HG02981 (cell line): ENCODE measurements around the gene GADD45A.
"Not testable (repeated sequence)": the region's sequence is repeated elsewhere in the genome, so short reads cannot be mapped to it uniquely, and the experiment has no call there.

Experiments
- ATAC-seq: cut with Tn5 transposase; IDR thresholded peaks from one replicate; pipeline ENCODE4 v1.9.1; 2021; ENCODE audit warnings: mild to moderate bottlenecking, moderate library complexity; ENCODE audit not compliant: unreplicated experiment

Gene GADD45A

GRCh38 chr1:67717876-67718275 lies 32.9 kb downstream of the GADD45A start:
- no peak for ATAC-seq

- ATAC-seq, result no peak
Observed at GRCh38 chr1:67719329-67720196, 34.6 kb downstream of the GADD45A start.

- ATAC-seq, result no peak
Observed at GRCh38 chr1:67721112-67721511, 36.1 kb downstream of the GADD45A start.

- no peak for ATAC-seq
Observed at GRCh38 chr1:67721650-67722291, 36.8 kb downstream of the GADD45A start.

- ATAC-seq, result no peak
Observed at GRCh38 chr1:67722292-67722944, 37.4 kb downstream of the GADD45A start.

GRCh38 chr1:67723126-67723525 lies 38.1 kb downstream of the GADD45A start:
- ATAC-seq, result no peak

- peak; percentile 72 for ATAC-seq
Observed at GRCh38 chr1:67723620-67724019, 38.6 kb downstream of the GADD45A start.

- no peak for ATAC-seq
Observed at GRCh38 chr1:67724928-67725560, 40.0 kb downstream of the GADD45A start.

GRCh38 chr1:67726224-67726623 lies 41.2 kb downstream of the GADD45A start:
- ATAC-seq, result no peak

- ATAC-seq, result peak; percentile 42
Observed at GRCh38 chr1:67729872-67730271, 44.9 kb downstream of the GADD45A start.

GRCh38 chr1:67730312-67730711 lies 45.3 kb downstream of the GADD45A start:
- ATAC-seq, result not testable (repeated sequence)

GRCh38 chr1:67731322-67731721 lies 46.3 kb downstream of the GADD45A start:
- no peak for ATAC-seq

- peak; percentile 19 for ATAC-seq
Observed at GRCh38 chr1:67732750-67733151, 47.8 kb downstream of the GADD45A start.

- no peak for ATAC-seq
Observed at GRCh38 chr1:67733681-67734322, 48.8 kb downstream of the GADD45A start.

GRCh38 chr1:67734323-67734690 lies 49.3 kb downstream of the GADD45A start:
- no peak for ATAC-seq

- ATAC-seq, result no peak
Observed at GRCh38 chr1:67735206-67735605, 50.2 kb downstream of the GADD45A start.

GRCh38 chr1:67735806-67736627 lies 51.0 kb downstream of the GADD45A start:
- ATAC-seq, result peak; percentile 94

GRCh38 chr1:67736750-67737149 lies 51.7 kb downstream of the GADD45A start:
- no peak for ATAC-seq

GRCh38 chr1:67737875-67738274 lies 52.9 kb downstream of the GADD45A start:
- ATAC-seq, result no peak
